ENCODE measurements around the gene SKOR1.

Gene SKOR1

GRCh38 chr15:67781907-67782690 is 43.2 kb upstream of the SKOR1 start:
- Histone ChIP-seq H3K27me3 (ENCODE audit: control insufficient read depth in 1 of 2, insufficient read depth in 2 of 2, low read length in 2 of 2) (no peaks in the 10 kb centered on the region), H3K4me1 (ENCODE audit: control insufficient read depth in 1 of 2, insufficient read depth in 2 of 2, low read length in 2 of 2) (peaks cover 0 to 4% of the 10 kb centered on the region in 2 donors), H3K9ac (ENCODE audit: low read depth in 1 of 2, low read length in 2 of 2) (no peak overlapping the region), H3K36me3 (ENCODE audit: control insufficient read depth in 1 of 2, insufficient read depth in 2 of 2, low read length in 2 of 2) (peaks cover 3 to 6% of the 10 kb centered on the region in 2 donors), H3K4me3 (ENCODE audit: low read depth in 1 of 2, low read length in 2 of 2) (no peak overlapping the region), H3K9me3 (ENCODE audit: control insufficient read depth in 1 of 2, low read length in 2 of 2) (no peaks in the 10 kb centered on the region), H3K27ac (ENCODE audit: low read depth, low read length) (no peak overlapping the region)

GRCh38 chr15:67782691-67782991 is 42.7 kb upstream of the SKOR1 start:
- Histone ChIP-seq H3K9ac (ENCODE audit: low read depth in 1 of 2, low read length in 2 of 2) (no peak overlapping the region), H3K36me3 (ENCODE audit: control insufficient read depth in 1 of 2, insufficient read depth in 2 of 2, low read length in 2 of 2) (peaks cover 3 to 6% of the 10 kb centered on the region in 2 donors), H3K4me3 (ENCODE audit: low read depth in 1 of 2, low read length in 2 of 2) (no peak overlapping the region), H3K27me3 (ENCODE audit: control insufficient read depth in 1 of 2, insufficient read depth in 2 of 2, low read length in 2 of 2) (no peaks in the 10 kb centered on the region), H3K9me3 (ENCODE audit: control insufficient read depth in 1 of 2, low read length in 2 of 2) (no peaks in the 10 kb centered on the region), H3K27ac (ENCODE audit: low read depth, low read length) (no peak overlapping the region), H3K4me1 (ENCODE audit: control insufficient read depth in 1 of 2, insufficient read depth in 2 of 2, low read length in 2 of 2) (peaks cover 0 to 4% of the 10 kb centered on the region in 2 donors)

GRCh38 chr15:67783303-67783702 is 42.0 kb upstream of the SKOR1 start:
- Histone ChIP-seq H3K36me3 (ENCODE audit: control insufficient read depth in 1 of 2, insufficient read depth in 2 of 2, low read length in 2 of 2) (peaks cover 3 to 6% of the 10 kb centered on the region in 2 donors), H3K9me3 (ENCODE audit: control insufficient read depth in 1 of 2, low read length in 2 of 2) (no peaks in the 10 kb centered on the region), H3K27me3 (ENCODE audit: control insufficient read depth in 1 of 2, insufficient read depth in 2 of 2, low read length in 2 of 2) (no peaks in the 10 kb centered on the region), H3K4me1 (ENCODE audit: control insufficient read depth in 1 of 2, insufficient read depth in 2 of 2, low read length in 2 of 2) (peaks cover 0 to 4% of the 10 kb centered on the region in 2 donors), H3K4me3 (ENCODE audit: low read depth in 1 of 2, low read length in 2 of 2) (no peak overlapping the region), H3K9ac (ENCODE audit: low read depth in 1 of 2, low read length in 2 of 2) (no peak overlapping the region), H3K27ac (ENCODE audit: low read depth, low read length) (no peak overlapping the region)

- no peak overlapping the region for H3K4me3 ChIP-seq (ENCODE audit: low read depth in 1 of 2, low read length in 2 of 2)
- H3K36me3 ChIP-seq (ENCODE audit: control insufficient read depth in 1 of 2, insufficient read depth in 2 of 2, low read length in 2 of 2): peaks cover 3 to 6% of the 10 kb centered on the region in 2 donors
- no peak overlapping the region for H3K27ac ChIP-seq (ENCODE audit: low read depth, low read length)
- H3K4me1 ChIP-seq (ENCODE audit: control insufficient read depth in 1 of 2, insufficient read depth in 2 of 2, low read length in 2 of 2): peaks cover 0 to 4% of the 10 kb centered on the region in 2 donors
- no peak overlapping the region for H3K9ac ChIP-seq (ENCODE audit: low read depth in 1 of 2, low read length in 2 of 2)
- H3K27me3 ChIP-seq (ENCODE audit: control insufficient read depth in 1 of 2, insufficient read depth in 2 of 2, low read length in 2 of 2): no peaks in the 10 kb centered on the region
- H3K9me3 ChIP-seq (ENCODE audit: control insufficient read depth in 1 of 2, low read length in 2 of 2): no peaks in the 10 kb centered on the region
These were observed 41.1 kb upstream of the SKOR1 start for GRCh38 chr15:67784090-67784781.

GRCh38 chr15:67784856-67785430 is 40.4 kb upstream of the SKOR1 start:
- H3K27ac ChIP-seq (ENCODE audit: low read depth, low read length): no peak overlapping the region
- H3K9me3 ChIP-seq (ENCODE audit: control insufficient read depth in 1 of 2, low read length in 2 of 2): no peaks in the 10 kb centered on the region
- H3K36me3 ChIP-seq (ENCODE audit: control insufficient read depth in 1 of 2, insufficient read depth in 2 of 2, low read length in 2 of 2): peaks cover 3 to 6% of the 10 kb centered on the region in 2 donors
- H3K27me3 ChIP-seq (ENCODE audit: control insufficient read depth in 1 of 2, insufficient read depth in 2 of 2, low read length in 2 of 2): no peaks in the 10 kb centered on the region
- H3K9ac ChIP-seq (ENCODE audit: low read depth in 1 of 2, low read length in 2 of 2): no peak overlapping the region
- no peak overlapping the region for H3K4me3 ChIP-seq (ENCODE audit: low read depth in 1 of 2, low read length in 2 of 2)
- peaks cover 0 to 4% of the 10 kb centered on the region in 2 donors for H3K4me1 ChIP-seq (ENCODE audit: control insufficient read depth in 1 of 2, insufficient read depth in 2 of 2, low read length in 2 of 2)

- Histone ChIP-seq H3K9me3 (ENCODE audit: control insufficient read depth in 1 of 2, low read length in 2 of 2) (no peaks in the 10 kb centered on the region), H3K36me3 (ENCODE audit: control insufficient read depth in 1 of 2, insufficient read depth in 2 of 2, low read length in 2 of 2) (peaks cover 3 to 6% of the 10 kb centered on the region in 2 donors), H3K4me1 (ENCODE audit: control insufficient read depth in 1 of 2, insufficient read depth in 2 of 2, low read length in 2 of 2) (peaks cover 0 to 4% of the 10 kb centered on the region in 2 donors), H3K27me3 (ENCODE audit: control insufficient read depth in 1 of 2, insufficient read depth in 2 of 2, low read length in 2 of 2) (no peaks in the 10 kb centered on the region), H3K9ac (ENCODE audit: low read depth in 1 of 2, low read length in 2 of 2) (no peak overlapping the region), H3K4me3 (ENCODE audit: low read depth in 1 of 2, low read length in 2 of 2) (no peak overlapping the region), H3K27ac (ENCODE audit: low read depth, low read length) (no peak overlapping the region)
These were observed 39.9 kb upstream of the SKOR1 start for GRCh38 chr15:67785431-67785830.

- Histone ChIP-seq H3K36me3 (ENCODE audit: control insufficient read depth in 1 of 2, insufficient read depth in 2 of 2, low read length in 2 of 2) (peaks cover 3 to 6% of the 10 kb centered on the region in 2 donors), H3K27me3 (ENCODE audit: control insufficient read depth in 1 of 2, insufficient read depth in 2 of 2, low read length in 2 of 2) (no peaks in the 10 kb centered on the region), H3K9me3 (ENCODE audit: control insufficient read depth in 1 of 2, low read length in 2 of 2) (no peaks in the 10 kb centered on the region), H3K4me3 (ENCODE audit: low read depth in 1 of 2, low read length in 2 of 2) (no peak overlapping the region), H3K4me1 (ENCODE audit: control insufficient read depth in 1 of 2, insufficient read depth in 2 of 2, low read length in 2 of 2) (peaks cover 0 to 4% of the 10 kb centered on the region in 2 donors), H3K9ac (ENCODE audit: low read depth in 1 of 2, low read length in 2 of 2) (no peak overlapping the region), H3K27ac (ENCODE audit: low read depth, low read length) (no peak overlapping the region)
These were observed 38.7 kb upstream of the SKOR1 start for GRCh38 chr15:67786646-67787045.

- Histone ChIP-seq H3K27ac (ENCODE audit: low read depth, low read length) (no peak overlapping the region), H3K4me1 (ENCODE audit: control insufficient read depth in 1 of 2, insufficient read depth in 2 of 2, low read length in 2 of 2) (peaks cover 0 to 4% of the 10 kb centered on the region in 2 donors), H3K27me3 (ENCODE audit: control insufficient read depth in 1 of 2, insufficient read depth in 2 of 2, low read length in 2 of 2) (no peaks in the 10 kb centered on the region), H3K4me3 (ENCODE audit: low read depth in 1 of 2, low read length in 2 of 2) (no peak overlapping the region), H3K36me3 (ENCODE audit: control insufficient read depth in 1 of 2, insufficient read depth in 2 of 2, low read length in 2 of 2) (peaks cover 0 to 2% of the 10 kb centered on the region in 2 donors), H3K9ac (ENCODE audit: low read depth in 1 of 2, low read length in 2 of 2) (no peak overlapping the region), H3K9me3 (ENCODE audit: control insufficient read depth in 1 of 2, low read length in 2 of 2) (no peaks in the 10 kb centered on the region)
These were observed 36.3 kb upstream of the SKOR1 start for GRCh38 chr15:67788986-67789385.

- Histone ChIP-seq H3K27ac (ENCODE audit: low read depth, low read length) (no peak overlapping the region), H3K4me1 (ENCODE audit: control insufficient read depth in 1 of 2, insufficient read depth in 2 of 2, low read length in 2 of 2) (no peaks in the 10 kb centered on the region), H3K4me3 (ENCODE audit: low read depth in 1 of 2, low read length in 2 of 2) (no peak overlapping the region), H3K36me3 (ENCODE audit: control insufficient read depth in 1 of 2, insufficient read depth in 2 of 2, low read length in 2 of 2) (peaks cover 2 to 3% of the 10 kb centered on the region in 2 donors), H3K9ac (ENCODE audit: low read depth in 1 of 2, low read length in 2 of 2) (no peak overlapping the region), H3K27me3 (ENCODE audit: control insufficient read depth in 1 of 2, insufficient read depth in 2 of 2, low read length in 2 of 2) (no peaks in the 10 kb centered on the region), H3K9me3 (ENCODE audit: control insufficient read depth in 1 of 2, low read length in 2 of 2) (peaks cover 3 to 9% of the 10 kb centered on the region in 2 donors)
These were observed 34.5 kb upstream of the SKOR1 start for GRCh38 chr15:67790610-67791319.
